ENCODE results near the gene KRTAP2-4.
"Not testable (repeated sequence)": the region's sequence is repeated elsewhere in the genome, so short reads cannot be mapped to it uniquely, and the experiment has no call there.

KRTAP2-4 gene

DNA sequence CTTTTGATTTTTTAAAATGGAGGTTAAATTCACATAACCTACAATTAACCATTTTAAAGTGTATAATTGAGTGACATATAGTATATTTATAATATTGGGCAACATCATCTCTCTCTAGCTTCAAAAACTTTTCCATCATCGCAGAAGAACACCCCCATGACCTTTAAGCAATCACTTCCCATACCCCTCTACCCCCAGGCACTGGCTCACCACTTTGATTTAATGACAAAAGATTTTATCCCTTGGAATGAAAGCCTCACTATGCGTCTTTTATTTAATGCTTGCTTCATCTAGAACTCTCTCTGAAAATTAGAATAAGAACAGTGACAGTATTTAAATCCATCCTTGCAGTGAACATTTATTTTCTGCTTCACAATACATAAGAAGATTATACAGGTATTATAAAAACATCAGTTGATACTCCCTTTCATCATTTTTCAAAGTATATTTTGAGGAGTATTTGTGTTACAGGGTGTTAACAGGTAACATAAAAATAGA, 27.8 kb downstream of the KRTAP2-4 start:
- Histone ChIP-seq H3K9ac (ENCODE audit: insufficient read length, low read depth) (no peak overlapping the region), H3K27me3 (ENCODE audit: insufficient read depth, insufficient read length) (no peaks in the 10 kb centered on the region), H3K36me3 (ENCODE audit: insufficient read depth, insufficient read length, low read length) (no peaks in the 10 kb centered on the region), H3K4me3 (ENCODE audit: insufficient read length, low read depth) (no peak overlapping the region), H3K4me1 (ENCODE audit: insufficient read depth, insufficient read length) (no peaks in the 10 kb centered on the region), H3K9me3 (ENCODE audit: insufficient read depth, low read length) (peaks cover 2% of the 10 kb centered on the region)
- no peak for DNase-seq (ENCODE audit: low read depth, low spot score)
- TF ChIP-seq YY1 (IDR thresholded peaks at IDR 0.05; ENCODE audit: insufficient read depth, insufficient read length), result no peak
- TF ChIP-seq SUZ12 (IDR thresholded peaks at IDR 0.05; ENCODE audit: extremely low read depth, insufficient read depth, insufficient read length), result no peak
- no peak for TF ChIP-seq ZNF274 (IDR thresholded peaks at IDR 0.05; ENCODE audit: low read depth, low read length)

DNA sequence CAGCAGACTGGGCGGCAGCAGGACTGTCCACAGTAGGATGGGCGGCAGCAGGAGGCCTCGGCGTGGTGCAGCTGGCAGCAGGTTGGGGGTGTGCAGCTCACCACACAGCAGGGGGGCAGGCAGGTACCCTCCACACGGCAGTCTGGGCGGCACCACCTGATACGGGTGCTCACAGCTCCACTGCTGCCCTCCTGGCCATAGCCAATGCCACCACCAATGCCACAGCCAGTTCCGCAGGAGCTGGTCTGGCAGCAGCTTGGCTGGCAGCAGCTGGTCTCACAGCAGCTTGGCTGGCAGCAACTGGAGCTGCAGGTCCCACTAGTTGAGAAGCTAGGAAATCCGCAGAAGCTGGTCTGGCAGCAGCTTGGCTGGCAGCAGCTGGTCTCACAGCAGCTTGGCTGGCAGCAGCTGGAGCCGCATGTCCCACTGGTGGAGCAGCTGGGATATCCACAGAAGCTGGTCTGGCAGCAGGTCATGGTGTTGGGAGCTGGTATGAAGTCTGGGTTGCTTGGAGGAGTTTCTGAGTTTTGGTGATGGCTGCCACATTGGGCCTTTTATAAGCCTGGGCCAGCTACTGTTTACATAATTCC, 31.2 kb downstream of the KRTAP2-4 start, which contains the start of gene KRTAP1-3:
Gene KRTAP1-3 (minus strand): TSS at position 529 of the 590 bp plus-strand sequence. CDS start 53 bp downstream, at position 476.
- DNase-seq (ENCODE audit: low read depth, low spot score); H3K4me1 ChIP-seq (ENCODE audit: insufficient read depth, insufficient read length): not testable (repeated sequence)

DNA sequence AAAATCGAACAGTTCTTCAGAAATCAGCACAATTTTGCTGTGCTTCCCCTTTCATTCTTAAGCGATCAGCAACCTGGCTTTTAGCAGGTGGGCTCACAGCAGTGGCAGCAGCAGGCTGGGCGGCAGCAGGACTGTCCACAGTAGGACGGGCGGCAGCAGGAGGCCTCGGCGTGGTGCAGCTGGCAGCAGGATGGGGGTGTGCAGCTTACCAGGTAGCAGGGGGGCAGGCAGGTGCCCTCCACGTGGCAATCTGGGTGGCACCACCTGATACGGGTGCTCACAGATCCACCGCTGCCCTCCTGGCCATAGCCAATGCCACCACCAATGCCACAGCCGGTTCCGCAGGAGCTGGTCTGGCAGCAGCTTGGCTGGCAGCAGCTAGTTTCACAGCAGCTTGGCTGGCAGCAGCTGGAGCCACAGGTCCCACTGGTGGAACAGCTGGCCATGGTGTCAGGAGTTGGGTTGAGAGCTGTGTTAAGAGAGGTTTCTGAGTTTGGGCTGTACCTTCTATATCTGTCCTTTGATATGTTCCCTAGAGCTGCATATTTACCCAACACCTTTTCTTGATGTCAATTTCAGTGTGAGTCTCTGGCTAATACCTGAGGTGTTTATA, 35.9 kb downstream of the KRTAP2-4 start, which contains the start of gene KRTAP1-4:
Gene KRTAP1-4 (minus strand): TSS at position 563 of the 613 bp plus-strand sequence. CDS start 117 bp downstream, at position 446.
- no peak for TF ChIP-seq ZNF274 (IDR thresholded peaks at IDR 0.05; ENCODE audit: low read depth, low read length)
- no peak for TF ChIP-seq SUZ12 (IDR thresholded peaks at IDR 0.05; ENCODE audit: extremely low read depth, insufficient read depth, insufficient read length)
- TF ChIP-seq YY1 (IDR thresholded peaks at IDR 0.05; ENCODE audit: insufficient read depth, insufficient read length), result no peak
- Histone ChIP-seq H3K4me1 (ENCODE audit: insufficient read depth, insufficient read length) (no peaks in the 10 kb centered on the region), H3K36me3 (ENCODE audit: insufficient read depth, insufficient read length, low read length) (no peaks in the 10 kb centered on the region), H3K4me3 (ENCODE audit: insufficient read length, low read depth) (no peak within 1 kb of the TSS), H3K9ac (ENCODE audit: insufficient read length, low read depth) (no peak within 1 kb of the TSS), H3K9me3 (ENCODE audit: insufficient read depth, low read length) (no peaks in the 10 kb centered on the region), H3K27me3 (ENCODE audit: insufficient read depth, insufficient read length) (no peaks in the 10 kb centered on the region)
- DNase-seq (ENCODE audit: low read depth, low spot score), result no peak

More for the DNA sequence above, 31.2 kb downstream of the KRTAP2-4 start, which contains the start of gene KRTAP1-3:
- not testable (repeated sequence) for H3K36me3 ChIP-seq (ENCODE audit: insufficient read depth, insufficient read length, low read length); H3K4me3 ChIP-seq (ENCODE audit: insufficient read length, low read depth); H3K9ac ChIP-seq (ENCODE audit: insufficient read length, low read depth); H3K9me3 ChIP-seq (ENCODE audit: insufficient read depth, low read length); H3K27me3 ChIP-seq (ENCODE audit: insufficient read depth, insufficient read length)

DNA sequence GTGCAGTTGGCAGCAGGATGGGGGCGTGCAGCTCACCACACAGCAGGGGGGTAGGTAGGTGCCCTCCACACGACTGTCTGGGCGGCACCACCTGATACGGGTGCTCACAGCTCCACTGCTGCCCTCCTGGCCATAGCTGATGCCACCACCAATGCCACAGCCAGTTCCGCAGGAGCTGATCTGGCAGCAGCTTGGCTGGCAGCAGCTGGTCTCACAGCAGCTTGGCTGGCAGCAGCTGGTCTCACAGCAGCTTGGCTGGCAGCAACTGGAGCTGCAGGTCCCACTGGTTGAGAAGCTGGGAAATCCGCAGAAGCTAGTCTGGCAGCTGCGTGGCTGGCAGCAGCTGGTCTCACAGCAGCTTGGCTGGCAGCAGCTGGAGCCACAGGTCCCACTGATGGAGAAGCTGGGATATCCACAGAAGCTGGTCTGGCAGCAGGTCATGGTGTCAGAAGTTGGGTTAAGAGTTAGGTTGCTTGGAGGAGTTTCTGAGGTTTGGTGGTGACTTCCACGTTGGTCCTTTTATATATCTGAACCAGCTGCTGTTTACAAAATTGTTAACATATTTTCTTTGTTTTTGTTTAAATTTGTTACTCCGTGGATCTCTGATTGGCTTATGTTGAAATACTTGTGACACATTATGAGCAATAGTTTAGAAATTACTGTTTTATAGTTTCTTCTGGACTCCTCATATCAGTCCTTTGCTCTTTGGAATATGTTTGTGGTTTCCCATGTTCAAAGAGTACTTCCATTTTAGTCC, 38.8 kb downstream of the KRTAP2-4 start, which contains the start of gene KRTAP1-5:
Gene KRTAP1-5 (minus strand): TSS at position 494 of the 757 bp plus-strand sequence. CDS start 53 bp downstream, at position 441.
- no peak for DNase-seq (ENCODE audit: low read depth, low spot score)
- no peak for TF ChIP-seq SUZ12 (IDR thresholded peaks at IDR 0.05; ENCODE audit: extremely low read depth, insufficient read depth, insufficient read length)
- TF ChIP-seq YY1 (IDR thresholded peaks at IDR 0.05; ENCODE audit: insufficient read depth, insufficient read length), result no peak
- TF ChIP-seq ZNF274 (IDR thresholded peaks at IDR 0.05; ENCODE audit: low read depth, low read length), result no peak
- H3K9me3 ChIP-seq (ENCODE audit: insufficient read depth, low read length), result no peaks in the 10 kb centered on the region
- no peaks in the 10 kb centered on the region for H3K4me1 ChIP-seq (ENCODE audit: insufficient read depth, insufficient read length)
- H3K4me3 ChIP-seq (ENCODE audit: insufficient read length, low read depth), result no peak within 1 kb of the TSS
- no peak within 1 kb of the TSS for H3K9ac ChIP-seq (ENCODE audit: insufficient read length, low read depth)
- H3K27me3 ChIP-seq (ENCODE audit: insufficient read depth, insufficient read length), result no peaks in the 10 kb centered on the region
- no peaks in the 10 kb centered on the region for H3K36me3 ChIP-seq (ENCODE audit: insufficient read depth, insufficient read length, low read length)

DNA sequence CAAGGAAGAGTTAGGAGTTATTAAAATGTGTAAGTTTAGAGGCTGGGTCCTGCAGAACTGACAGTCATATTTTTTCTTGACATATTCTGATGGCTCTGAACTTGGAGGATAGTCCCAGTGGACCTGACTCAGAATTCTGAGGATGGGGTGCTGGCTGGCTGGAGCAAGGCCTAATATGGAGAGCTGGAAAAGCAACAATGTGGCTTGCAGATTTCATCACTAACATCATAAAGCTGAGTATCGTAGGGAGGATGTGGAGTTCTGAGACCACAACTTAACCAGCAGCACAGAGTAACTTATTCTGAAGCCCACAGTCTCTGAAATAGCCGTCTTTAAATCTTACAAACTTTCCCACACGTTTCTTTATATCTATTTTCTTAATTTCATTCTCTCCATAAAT, 41.0 kb downstream of the KRTAP2-4 start:
- TF ChIP-seq SUZ12 (IDR thresholded peaks at IDR 0.05; ENCODE audit: extremely low read depth, insufficient read depth, insufficient read length), result no peak
- no peak for TF ChIP-seq ZNF274 (IDR thresholded peaks at IDR 0.05; ENCODE audit: low read depth, low read length)
- TF ChIP-seq YY1 (IDR thresholded peaks at IDR 0.05; ENCODE audit: insufficient read depth, insufficient read length), result no peak
- no peaks in the 10 kb centered on the region for H3K36me3 ChIP-seq (ENCODE audit: insufficient read depth, insufficient read length, low read length)
- DNase-seq (ENCODE audit: low read depth, low spot score), result no peak
- H3K9ac ChIP-seq (ENCODE audit: insufficient read length, low read depth), result no peak overlapping the region
- H3K4me3 ChIP-seq (ENCODE audit: insufficient read length, low read depth), result no peak overlapping the region
- no peaks in the 10 kb centered on the region for H3K9me3 ChIP-seq (ENCODE audit: insufficient read depth, low read length)
- H3K4me1 ChIP-seq (ENCODE audit: insufficient read depth, insufficient read length), result no peaks in the 10 kb centered on the region
- H3K27me3 ChIP-seq (ENCODE audit: insufficient read depth, insufficient read length), result no peaks in the 10 kb centered on the region

DNA sequence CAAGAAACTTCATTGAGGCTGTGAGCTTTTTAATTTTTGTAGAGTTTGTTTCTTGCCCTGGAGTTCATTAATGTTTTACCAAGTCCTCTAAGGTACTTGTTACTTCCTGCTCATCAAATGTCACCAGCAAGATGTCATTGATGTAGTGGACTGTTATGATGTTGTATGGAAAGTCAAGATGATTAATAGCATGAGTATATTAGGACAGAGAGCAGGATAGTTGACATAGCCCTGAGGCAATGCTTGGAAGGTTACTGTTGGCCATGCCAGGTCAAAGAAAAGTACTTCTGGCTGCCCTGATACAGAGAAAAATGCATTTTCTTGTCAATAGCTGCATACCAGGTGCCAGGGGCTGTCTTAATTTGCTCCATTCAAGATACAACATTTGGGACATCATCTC, 45.3 kb downstream of the KRTAP2-4 start:
- H3K27me3 ChIP-seq (ENCODE audit: insufficient read depth, insufficient read length), result no peaks in the 10 kb centered on the region
- no peak for TF ChIP-seq YY1 (IDR thresholded peaks at IDR 0.05; ENCODE audit: insufficient read depth, insufficient read length)
- TF ChIP-seq ZNF274 (IDR thresholded peaks at IDR 0.05; ENCODE audit: low read depth, low read length), result no peak
- no peak for TF ChIP-seq SUZ12 (IDR thresholded peaks at IDR 0.05; ENCODE audit: extremely low read depth, insufficient read depth, insufficient read length)
- DNase-seq (ENCODE audit: low read depth, low spot score), result no peak

DNA sequence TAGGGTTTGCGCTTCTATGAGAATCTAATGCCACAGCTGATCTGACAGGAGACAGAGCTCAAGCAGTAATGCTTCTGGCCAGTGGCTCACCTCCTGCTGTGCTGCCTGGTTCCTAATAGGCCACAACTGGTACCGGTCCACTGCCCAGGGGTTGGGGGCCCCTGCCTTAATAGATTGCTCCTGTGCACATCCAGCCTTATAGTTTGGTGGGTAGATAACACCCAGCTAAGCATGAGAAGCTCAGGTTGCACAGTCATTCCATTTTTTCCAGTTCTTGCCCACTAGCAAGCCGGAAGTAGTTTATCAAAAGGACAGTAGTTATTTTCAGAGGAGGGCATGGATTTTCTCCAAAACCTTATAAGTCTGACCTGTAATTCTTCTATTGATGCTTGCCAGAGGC, 46.3 kb downstream of the KRTAP2-4 start:
- H3K27me3 ChIP-seq (ENCODE audit: insufficient read depth, insufficient read length), result no peaks in the 10 kb centered on the region
- no peak overlapping the region for H3K4me3 ChIP-seq (ENCODE audit: insufficient read length, low read depth)
- H3K36me3 ChIP-seq (ENCODE audit: insufficient read depth, insufficient read length, low read length), result no peaks in the 10 kb centered on the region
- DNase-seq (ENCODE audit: low read depth, low spot score), result no peak
- H3K9me3 ChIP-seq (ENCODE audit: insufficient read depth, low read length), result no peaks in the 10 kb centered on the region
- H3K4me1 ChIP-seq (ENCODE audit: insufficient read depth, insufficient read length), result no peaks in the 10 kb centered on the region
- no peak overlapping the region for H3K9ac ChIP-seq (ENCODE audit: insufficient read length, low read depth)
- TF ChIP-seq ZNF274 (IDR thresholded peaks at IDR 0.05; ENCODE audit: low read depth, low read length) (no peak), SUZ12 (IDR thresholded peaks at IDR 0.05; ENCODE audit: extremely low read depth, insufficient read depth, insufficient read length) (no peak)

More for the DNA sequence above, 45.3 kb downstream of the KRTAP2-4 start:
- no peaks in the 10 kb centered on the region for H3K36me3 ChIP-seq (ENCODE audit: insufficient read depth, insufficient read length, low read length)
- no peak overlapping the region for H3K9ac ChIP-seq (ENCODE audit: insufficient read length, low read depth)
- no peak overlapping the region for H3K4me3 ChIP-seq (ENCODE audit: insufficient read length, low read depth)
- no peaks in the 10 kb centered on the region for H3K4me1 ChIP-seq (ENCODE audit: insufficient read depth, insufficient read length)
- H3K9me3 ChIP-seq (ENCODE audit: insufficient read depth, low read length), result no peaks in the 10 kb centered on the region

Measured in NT2/D1 (cell line).